HEK293 (cell line): ENCODE measurements around the gene CIROP.
A peak's percentile ranks its signal among the peaks of the same experiment; 100 is the strongest.

ENCODE experiments used
- BCL11B ChIP-seq: fragments of 450-650 bp; formaldehyde crosslinking; IDR thresholded peaks from 2 replicates; pipeline ENCODE4 v1.5.1; 2016; ENCODE audit warnings: low read depth, missing biosample characterization, missing genetic modification characterization
- HOXC10 ChIP-seq: sonication (generic); formaldehyde crosslinking; IDR thresholded peaks from 2 replicates; pipeline ENCODE4 v1.8.1; 2023; ENCODE audit warnings: mild to moderate bottlenecking, missing genetic modification reagents
- IKZF3 ChIP-seq: fragments of 450-650 bp; IDR thresholded peaks from 2 replicates; pipeline ENCODE4 v1.5.0; 2018; ENCODE audit warnings: missing biosample characterization, mild to moderate bottlenecking, missing genetic modification characterization, moderate library complexity
- OVOL3 ChIP-seq: fragments of 450-650 bp; formaldehyde crosslinking; IDR thresholded peaks from 2 replicates; pipeline ENCODE4 v1.5.1; 2016; ENCODE audit warnings: missing biosample characterization, missing genetic modification characterization
- SCRT1 ChIP-seq: fragments of 450-650 bp; formaldehyde crosslinking; IDR thresholded peaks from 2 replicates; pipeline ENCODE4 v1.5.1; 2016; ENCODE audit warnings: missing biosample characterization, missing genetic modification characterization, borderline replicate concordance
- SP2 ChIP-seq: fragments of 450-650 bp; formaldehyde crosslinking; IDR thresholded peaks from 2 replicates; pipeline ENCODE4 v1.5.1; 2016; ENCODE audit warnings: missing biosample characterization, missing genetic modification characterization
- ZBTB20 ChIP-seq: fragments of 450-650 bp; formaldehyde crosslinking; IDR thresholded peaks from 2 replicates; pipeline ENCODE4 v1.5.1; 2016; ENCODE audit warnings: missing biosample characterization, missing genetic modification characterization
- ZEB2 ChIP-seq: fragments of 450-650 bp; formaldehyde crosslinking; IDR thresholded peaks from 2 replicates; pipeline ENCODE4 v1.5.1; 2016; ENCODE audit warnings: missing biosample characterization, missing genetic modification characterization
- ZFP3 ChIP-seq: fragments of 450-650 bp; formaldehyde crosslinking; IDR thresholded peaks from 2 replicates; pipeline ENCODE4 v1.5.1; 2016; ENCODE audit warnings: low read depth, missing biosample characterization, missing genetic modification characterization
- ZNF133 ChIP-seq: fragments of 450-650 bp; formaldehyde crosslinking; IDR thresholded peaks from 2 replicates; pipeline ENCODE4 v1.5.1; 2016; ENCODE audit warnings: missing biosample characterization, missing genetic modification characterization
- ZNF140 ChIP-seq: fragments of 450-650 bp; formaldehyde crosslinking; IDR thresholded peaks from 2 replicates; pipeline ENCODE4 v1.5.1; 2016; ENCODE audit warnings: missing biosample characterization, missing genetic modification characterization
- ZNF148 ChIP-seq: fragments of 450-650 bp; formaldehyde crosslinking; IDR thresholded peaks from 2 replicates; pipeline ENCODE4 v1.5.0; 2017; ENCODE audit warnings: missing biosample characterization, missing genetic modification characterization, borderline replicate concordance
- ZNF18 ChIP-seq: fragments of 450-650 bp; formaldehyde crosslinking; IDR thresholded peaks from 2 replicates; pipeline ENCODE4 v1.5.1; 2016; ENCODE audit warnings: missing biosample characterization, missing genetic modification characterization
- ZNF184 ChIP-seq: fragments of 450-650 bp; IDR thresholded peaks from 2 replicates; pipeline ENCODE4 v1.5.1; 2018; ENCODE audit warnings: missing biosample characterization, mild to moderate bottlenecking, missing genetic modification characterization
- ZNF202 ChIP-seq: fragments of 450-650 bp; formaldehyde crosslinking; IDR thresholded peaks from 2 replicates; pipeline ENCODE4 v1.5.1; 2016; ENCODE audit warnings: missing biosample characterization, missing genetic modification characterization, borderline replicate concordance
- ZNF280C ChIP-seq: fragments of 450-650 bp; formaldehyde crosslinking; IDR thresholded peaks from 2 replicates; pipeline ENCODE4 v1.5.1; 2016; ENCODE audit warnings: missing biosample characterization, missing genetic modification characterization
- ZNF302 ChIP-seq: fragments of 450-650 bp; formaldehyde crosslinking; IDR thresholded peaks from 2 replicates; pipeline ENCODE4 v1.5.1; 2016; ENCODE audit warnings: missing biosample characterization, missing genetic modification characterization, low read depth
- ZNF341 ChIP-seq: fragments of 450-650 bp; formaldehyde crosslinking; IDR thresholded peaks from 2 replicates; pipeline ENCODE4; 2016; ENCODE audit warnings: low read depth, missing biosample characterization, missing genetic modification characterization
- ZNF362 ChIP-seq: fragments of 450-650 bp; formaldehyde crosslinking; IDR thresholded peaks from 2 replicates; pipeline ENCODE4 v1.5.1; 2016; ENCODE audit warnings: missing biosample characterization, missing genetic modification characterization
- ZNF394 ChIP-seq: fragments of 450-650 bp; formaldehyde crosslinking; IDR thresholded peaks from 2 replicates; pipeline ENCODE4 v1.5.1; 2016; ENCODE audit warnings: missing biosample characterization, missing genetic modification characterization, mild to moderate bottlenecking, moderate library complexity, borderline replicate concordance
- ZNF398 ChIP-seq: fragments of 450-650 bp; formaldehyde crosslinking; IDR thresholded peaks from 2 replicates; pipeline ENCODE4 v1.5.1; 2017; ENCODE audit warnings: missing biosample characterization, missing genetic modification characterization
- ZNF48 ChIP-seq: fragments of 450-650 bp; formaldehyde crosslinking; IDR thresholded peaks from 2 replicates; pipeline ENCODE4 v1.5.1; 2016; ENCODE audit warnings: missing biosample characterization, missing genetic modification characterization
- ZNF488 ChIP-seq: fragments of 450-650 bp; formaldehyde crosslinking; IDR thresholded peaks from 2 replicates; pipeline ENCODE4 v1.5.1; 2016; ENCODE audit warnings: missing biosample characterization, missing genetic modification characterization
- ZNF510 ChIP-seq: fragments of 450-650 bp; formaldehyde crosslinking; IDR thresholded peaks from 2 replicates; pipeline ENCODE4 v1.5.1; 2018; ENCODE audit warnings: mild to moderate bottlenecking, missing genetic modification characterization, missing biosample characterization; ENCODE audit not compliant: insufficient replicate concordance
- ZNF548 ChIP-seq: fragments of 450-650 bp; formaldehyde crosslinking; IDR thresholded peaks from 2 replicates; pipeline ENCODE4 v1.5.1; 2016; ENCODE audit warnings: missing biosample characterization, missing genetic modification characterization
- ZNF549 ChIP-seq: fragments of 450-650 bp; IDR thresholded peaks from 2 replicates; pipeline ENCODE4 v1.5.1; 2018; ENCODE audit warnings: missing biosample characterization, missing genetic modification characterization, mild to moderate bottlenecking, inconsistent platforms, moderate library complexity
- ZNF560 ChIP-seq: fragments of 450-650 bp; formaldehyde crosslinking; IDR thresholded peaks from 2 replicates; pipeline ENCODE4 v1.5.1; 2017; ENCODE audit warnings: missing biosample characterization, missing genetic modification characterization, borderline replicate concordance
- ZNF777 ChIP-seq: fragments of 450-650 bp; formaldehyde crosslinking; IDR thresholded peaks from 2 replicates; pipeline ENCODE4 v1.5.1; 2017; ENCODE audit warnings: missing biosample characterization, missing genetic modification characterization, borderline replicate concordance
- ZSCAN30 ChIP-seq: fragments of 450-650 bp; IDR thresholded peaks from 2 replicates; pipeline ENCODE4 v1.5.1; 2018; ENCODE audit warnings: missing biosample characterization, mild to moderate bottlenecking, missing genetic modification characterization, moderate library complexity

The CIROP gene

GRCh38 chr14:23056956-23057756 lies 47.6 kb downstream of the CIROP start, which contains the start of gene CDH24 (continued):
- TF ChIP-seq ZNF777 (tag by site-specific recombination) = no peak
- TF ChIP-seq ZNF48 (tag by site-specific recombination) = no peak
- no peak for TF ChIP-seq ZNF18
- no peak for TF ChIP-seq ZNF394
- peak; percentile 29; the same call in 1 of the 2 replicates for TF ChIP-seq IKZF3 (tag by site-specific recombination)
- peak; percentile 28 for TF ChIP-seq ZBTB20 (tag by site-specific recombination)
- TF ChIP-seq OVOL3 = no peak
- TF ChIP-seq ZNF398 (tag by site-specific recombination) = peak; percentile 57
- TF ChIP-seq ZNF341 = no peak
- no peak for TF ChIP-seq ZNF202 (tag by site-specific recombination)
- TF ChIP-seq SCRT1 (tag by site-specific recombination) = no peak
- TF ChIP-seq ZNF488 = no peak
- no peak; the same call in none of the 2 replicates for TF ChIP-seq SP2
- peak; percentile 70; the same call in 1 of the 2 replicates for TF ChIP-seq ZNF148 (tag by site-specific recombination)
- TF ChIP-seq ZNF560 = no peak
- no peak for TF ChIP-seq ZNF280C (tag by site-specific recombination)
- TF ChIP-seq ZNF549 (tag by site-specific recombination) = no peak
- no peak for TF ChIP-seq ZNF184 (tag by site-specific recombination)
- TF ChIP-seq ZNF548 (tag by site-specific recombination) = no peak
- no peak for TF ChIP-seq ZNF133 (tag by site-specific recombination)
- TF ChIP-seq ZEB2 = peak; percentile 39; the same call in 1 of the 2 replicates
- no peak for TF ChIP-seq BCL11B (tag by site-specific recombination)
- TF ChIP-seq ZNF510 (tag by site-specific recombination) = no peak
- TF ChIP-seq ZFP3 (tag by site-specific recombination) = no peak
- no peak for TF ChIP-seq ZNF302
- no peak for TF ChIP-seq ZNF140 (tag by site-specific recombination)
- no peak for TF ChIP-seq HOXC10
- TF ChIP-seq ZNF362 (tag by site-specific recombination) = no peak
- no peak for TF ChIP-seq ZSCAN30 (tag by site-specific recombination)
